KMS-11 (cell line): ENCODE data around the gene AADACL4.

Experiments
- H2AFZ ChIP-seq: fragments of 200-600 bp; sonication (generic); 2 replicates; pipeline ENCODE4 v1.6.1; 2016; ENCODE audit warnings: antibody characterized with exemption, mixed run types, low read depth
- H3K27ac ChIP-seq: fragments of 200-600 bp; sonication (generic); 2 replicates; pipeline ENCODE4 v1.6.1; 2016; ENCODE audit warnings: mild to moderate bottlenecking, mixed run types
- H3K27me3 ChIP-seq: fragments of 200-600 bp; sonication (generic); 2 replicates; pipeline ENCODE4 v1.6.1; 2017; ENCODE audit warnings: mild to moderate bottlenecking, low read depth, mixed run types, moderate library complexity; ENCODE audit not compliant: insufficient read depth
- H3K36me3 ChIP-seq: fragments of 200-600 bp; sonication (generic); 2 replicates; pipeline ENCODE4 v1.6.1; 2017; ENCODE audit warnings: mild to moderate bottlenecking, mixed run types; ENCODE audit not compliant: insufficient read depth
- H3K4me1 ChIP-seq: fragments of 200-600 bp; sonication (generic); 2 replicates; pipeline ENCODE4 v1.6.1; 2016; ENCODE audit warnings: mild to moderate bottlenecking, low read depth, mixed run types; ENCODE audit not compliant: poor library complexity, severe bottlenecking
- H3K4me2 ChIP-seq: fragments of 200-600 bp; sonication (generic); 2 replicates; pipeline ENCODE4 v1.7.0; 2016; ENCODE audit warnings: mild to moderate bottlenecking, mixed run types
- H3K4me3 ChIP-seq: fragments of 200-600 bp; sonication (generic); IDR thresholded peaks from 2 replicates; pipeline ENCODE4 v1.6.1; 2017; ENCODE audit warnings: low read depth, low read length, mixed read lengths; ENCODE audit not compliant: insufficient read depth
- H3K79me2 ChIP-seq: fragments of 200-600 bp; sonication (generic); 2 replicates; pipeline ENCODE4 v1.6.1; 2016; ENCODE audit warnings: low read depth, mixed run types; ENCODE audit not compliant: insufficient read depth
- H3K9ac ChIP-seq: fragments of 200-600 bp; sonication (generic); 2 replicates; pipeline ENCODE4 v1.6.1; 2016; ENCODE audit warnings: mild to moderate bottlenecking, mixed run types
- H4K20me1 ChIP-seq: fragments of 200-600 bp; sonication (generic); 2 replicates; pipeline ENCODE4 v1.6.1; 2016; ENCODE audit warnings: mild to moderate bottlenecking, mixed run types; ENCODE audit not compliant: insufficient read depth
- CTCF ChIP-seq: fragments of 200-600 bp; sonication (generic); conservative IDR thresholded peaks from 2 replicates; pipeline ENCODE4 v1.6.1; 2017; ENCODE audit warnings: low read depth, mild to moderate bottlenecking, antibody characterized with exemption, low read length, moderate library complexity, mixed read lengths

Gene AADACL4

DNA sequence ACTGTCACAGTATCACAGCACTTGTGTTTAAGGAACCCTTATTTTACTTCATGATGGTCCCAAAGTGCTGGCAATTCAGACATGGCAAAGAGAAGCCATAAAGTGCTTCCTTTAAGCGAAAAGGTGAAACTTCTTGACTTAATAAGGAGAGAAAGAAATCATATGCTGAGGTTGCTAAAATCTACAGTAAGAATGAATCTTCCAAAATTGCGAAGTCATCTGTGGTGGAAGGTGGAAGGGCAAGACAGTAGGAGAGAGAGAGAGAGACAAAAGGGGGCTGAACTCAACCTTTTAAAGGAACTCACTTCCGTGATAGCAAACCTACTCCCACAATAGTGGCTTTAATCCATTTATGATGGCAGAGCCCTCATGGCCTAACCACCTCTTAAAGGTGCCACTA, 52.8 kb downstream of the AADACL4 start:
- H3K4me1 ChIP-seq, result no peaks in the 10 kb centered on the region
- H3K4me3 ChIP-seq, result no peak overlapping the region
- no peak overlapping the region for H2AFZ ChIP-seq

DNA sequence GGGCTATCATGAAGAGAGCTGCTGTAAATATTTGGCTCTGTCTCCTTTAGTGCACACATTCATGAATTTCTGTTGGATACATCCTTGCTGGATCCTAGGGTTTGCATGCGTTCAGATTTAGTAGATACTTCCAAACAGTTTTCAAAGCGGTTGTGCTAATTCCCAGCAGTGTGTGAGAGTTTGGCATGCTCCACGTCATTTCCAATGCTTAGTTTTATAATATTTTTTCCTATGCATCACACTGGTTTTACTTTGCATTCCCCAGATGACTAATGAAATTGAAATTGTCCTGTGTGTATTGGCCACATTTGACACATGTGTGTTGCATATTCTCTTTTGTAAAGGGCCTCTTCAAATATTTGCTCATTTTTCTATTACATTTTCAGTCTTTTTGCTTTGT, 53.5 kb downstream of the AADACL4 start:
- Histone ChIP-seq H4K20me1 (no peaks in the 10 kb centered on the region), H3K4me1 (no peaks in the 10 kb centered on the region), H3K4me2 (no peak overlapping the region), H3K36me3 (no peaks in the 10 kb centered on the region), H3K27ac (no peak overlapping the region), H3K79me2 (no peaks in the 10 kb centered on the region), H3K4me3 (no peak overlapping the region), H3K27me3 (no peaks in the 10 kb centered on the region; the same call in 1 of the 2 replicates), H3K9ac (no peak overlapping the region), H2AFZ (no peak overlapping the region)
- no peak for TF ChIP-seq CTCF

More for the DNA sequence above, 52.8 kb downstream of the AADACL4 start:
- H4K20me1 ChIP-seq, result no peaks in the 10 kb centered on the region
- no peak overlapping the region for H3K27ac ChIP-seq
- no peak overlapping the region for H3K9ac ChIP-seq
- TF ChIP-seq CTCF, result no peak
- H3K4me2 ChIP-seq, result no peak overlapping the region
- no peaks in the 10 kb centered on the region for H3K36me3 ChIP-seq
- H3K27me3 ChIP-seq, result no peaks in the 10 kb centered on the region; the same call in 1 of the 2 replicates
- H3K79me2 ChIP-seq, result no peaks in the 10 kb centered on the region

DNA sequence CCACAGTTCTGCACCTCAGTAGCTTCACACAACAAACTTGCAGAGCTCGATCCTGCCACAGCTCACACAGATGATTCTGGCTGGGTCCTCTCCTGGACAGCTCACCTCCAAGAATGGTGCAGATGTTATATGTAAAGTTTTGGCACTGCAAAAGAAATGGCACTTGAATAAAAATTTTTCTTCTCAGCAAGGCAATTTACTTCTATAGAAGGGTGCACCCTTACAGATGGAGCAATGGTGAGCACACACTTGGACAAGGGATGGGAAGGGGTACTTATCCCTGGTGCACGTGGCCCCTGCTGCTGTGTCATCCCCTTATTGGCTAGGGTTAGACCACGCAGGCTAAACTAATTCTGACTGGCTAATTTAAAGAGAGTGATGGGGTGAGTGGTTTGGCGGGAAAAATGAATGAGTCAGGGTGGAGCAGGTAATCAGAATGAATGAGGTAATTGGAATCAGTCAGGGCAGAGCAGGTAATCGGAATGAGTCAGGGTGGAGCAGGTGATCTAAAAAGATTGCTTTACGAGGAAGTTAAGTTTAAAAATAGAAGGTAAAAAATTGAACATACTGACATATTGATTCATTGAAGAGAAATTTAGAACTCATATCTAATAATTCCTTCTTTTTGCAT, 60.1 kb downstream of the AADACL4 start:
- Histone ChIP-seq H2AFZ (no peak overlapping the region), H3K4me1 (no peaks in the 10 kb centered on the region), H3K4me2 (no peak overlapping the region), H3K27ac (no peak overlapping the region), H3K79me2 (no peaks in the 10 kb centered on the region), H3K4me3 (no peak overlapping the region), H3K36me3 (no peaks in the 10 kb centered on the region), H4K20me1 (no peaks in the 10 kb centered on the region), H3K27me3 (no peaks in the 10 kb centered on the region), H3K9ac (no peak overlapping the region)
- TF ChIP-seq CTCF, result no peak

- no peaks in the 10 kb centered on the region for H4K20me1 ChIP-seq
- peaks cover 2% of the 10 kb centered on the region; the same call in 1 of the 2 replicates for H3K27me3 ChIP-seq
- H3K4me1 ChIP-seq, result no peaks in the 10 kb centered on the region
- no peak overlapping the region for H3K9ac ChIP-seq
- H3K36me3 ChIP-seq, result no peaks in the 10 kb centered on the region
- no peaks in the 10 kb centered on the region for H3K79me2 ChIP-seq
- no peak overlapping the region for H3K4me3 ChIP-seq
- TF ChIP-seq CTCF, result no peak
- H3K4me2 ChIP-seq, result no peak overlapping the region
- no peak overlapping the region for H3K27ac ChIP-seq
- H2AFZ ChIP-seq, result no peak overlapping the region
These were observed 62.2 kb downstream of the AADACL4 start for GRCh38 chr1:12706061-12706460.
